ENCODE measurements around the gene LARGE1. TPM values are rescaled to one million over a fixed set of nuclear protein-coding genes. Genes with fewer than 3 reads are reported as not detected.

The LARGE1 gene
- total RNA-seq, 1 experiment from 2014 or later, result 1.5 TPM

- DNase-seq (ENCODE audit: low read depth, low spot score) (no peak), ATAC-seq (no peak)
- ChIA-PET RAD21 (ENCODE audit: low non-redundant PET in 1 of 2, low total read pairs in 2 of 2, uncharacterized antibody in 2 of 2, unreplicated experiment in 2 of 2) (no interaction called here), CTCF (no interaction called here), POLR2A (no interaction called here)
- no peaks in the 10 kb centered on the region for H4K20me1 ChIP-seq (ENCODE audit: insufficient read depth)
- H3K27me3 ChIP-seq (ENCODE audit: insufficient read depth, low read length), result no peaks in the 10 kb centered on the region
- H3K79me2 ChIP-seq (ENCODE audit: insufficient read depth, low read length), result no peaks in the 10 kb centered on the region
- H3K9ac ChIP-seq (ENCODE audit: low read length), result no peak overlapping the region
- no peaks in the 10 kb centered on the region for H3K9me2 ChIP-seq (ENCODE audit: insufficient read depth)
- H3K36me3 ChIP-seq (ENCODE audit: control insufficient read depth in 1 of 2, insufficient read depth in 2 of 2, low read length in 2 of 2), result no peaks in the 10 kb centered on the region
- H3K27ac ChIP-seq (ENCODE audit: low read depth, low read length), result no peak overlapping the region
- no peaks in the 10 kb centered on the region for H3K4me1 ChIP-seq (ENCODE audit: control insufficient read depth in 1 of 2, insufficient read depth in 2 of 2, low read length in 2 of 2)
- BruUV-seq (replicated peaks), result no TSS peak
- no peak overlapping the region for H2AFZ ChIP-seq (ENCODE audit: low read depth, low read length, poor library complexity, severe bottlenecking)
- H3K4me2 ChIP-seq (ENCODE audit: low read length), result no peak overlapping the region
- intact Hi-C loops (cut with micrococcal nuclease), result no loop called here
- H3K9me3 ChIP-seq (ENCODE audit: control insufficient read depth in 1 of 2, insufficient read depth in 1 of 2, low read depth in 1 of 2, low read length in 2 of 2), result peaks cover 6 to 16% of the 10 kb centered on the region in 2 experiments; a peak in 2 of 4 replicates
- no peak overlapping the region for H3K4me3 ChIP-seq (replicated peaks in 1 of 2; ENCODE audit: low read depth in 1 of 2, low read length in 2 of 2)
- no peak for TF ChIP-seq SIN3A (IDR thresholded peaks at IDR 0.05; ENCODE audit: low read depth)
- no peak for TF ChIP-seq YY1 (IDR thresholded peaks at IDR 0.05; ENCODE audit: extremely low read depth, insufficient replicate concordance, low read depth, low read length)
- no peak for TF ChIP-seq EZH2 (IDR thresholded peaks at IDR 0.05)
- TF ChIP-seq REST (IDR thresholded peaks at IDR 0.05; ENCODE audit: low read depth), result no peak
- no peak for TF ChIP-seq EZH2phosphoT487 (IDR thresholded peaks at IDR 0.05; ENCODE audit: borderline replicate concordance)
- TF ChIP-seq ZNF274 (IDR thresholded peaks at IDR 0.05; ENCODE audit: low read depth, low read length), result no peak
- no peak for TF ChIP-seq ATF3 (IDR thresholded peaks at IDR 0.05)
- no peak for TF ChIP-seq EGR1 (IDR thresholded peaks at IDR 0.05; ENCODE audit: low read depth)
- no peak for TF ChIP-seq JUND (IDR thresholded peaks at IDR 0.05)
These were observed 407.4 kb downstream of the LARGE1 start for GRCh38 chr22:33512908-33513307.
